Heart right ventricle (tissue), 16 donors: ENCODE data around the gene PEX6. TPM values are rescaled to one million over a fixed set of nuclear protein-coding genes. Genes with fewer than 3 reads are reported as not detected.
A peak's percentile ranks its signal among the peaks of the same experiment; 100 is the strongest.

Source experiments
- ATAC-seq, 8 donors: fragments of 200-7000 bp; cut with Tn5 transposase; one replicate each; pipeline ENCODE4 v1.9.1; 2020; ENCODE audit warnings: mild to moderate bottlenecking in 8 of 8, moderate library complexity in 8 of 8, moderate number of reproducible peaks in 1 of 8
- DNase-seq, 2 donors: peaks; one replicate each; pipeline ENCODE4 v3.0.0-alpha.2; 2020
- H3K27ac ChIP-seq, 10 donors: fragments of 200-600 bp; sonication (generic) in 2 of 10; one replicate each; pipeline versions ENCODE4 v1.5.0 to v1.8.0; 2020 to 2022; ENCODE audit warnings: mild to moderate bottlenecking in 3 of 10
- H3K27me3 ChIP-seq, 7 donors: fragments of 200-600 bp; one replicate each; pipeline ENCODE4 v1.8.0; 2021 to 2022; ENCODE audit warnings: mild to moderate bottlenecking in 2 of 7
- H3K36me3 ChIP-seq, 9 donors: fragments of 200-600 bp; sonication (generic) in 1 of 9; one replicate each; pipeline versions ENCODE4 v1.5.0 to v1.8.0; 2020 to 2022; ENCODE audit warnings: mild to moderate bottlenecking in 2 of 9
- H3K4me1 ChIP-seq, 9 donors: fragments of 200-600 bp; sonication (generic) in 1 of 9; one replicate each; pipeline versions ENCODE4 v1.5.0 to v1.8.0; 2020 to 2022; ENCODE audit warnings: mild to moderate bottlenecking in 4 of 9
- H3K4me3 ChIP-seq, 10 donors: fragments of 200-600 bp; sonication (generic) in 2 of 10; one replicate each; pipeline versions ENCODE4 v1.5.0 to v1.8.0; 2020 to 2022; ENCODE audit warnings: mild to moderate bottlenecking in 7 of 10, moderate library complexity in 2 of 10
- H3K9me3 ChIP-seq, 11 donors: fragments of 200-600 bp in 10 of 11; sonication (generic) in 2 of 11; one replicate each; pipeline versions ENCODE4 v1.5.0 to v1.8.0; 2013 to 2022; ENCODE audit warnings: mild to moderate bottlenecking in 2 of 11, control low read depth in 1 of 11, moderate library complexity in 1 of 11
- CTCF ChIP-seq, 9 donors: fragments of 200-600 bp; sonication (generic) in 2 of 9; IDR thresholded peaks; one replicate each; pipeline versions ENCODE4 v1.5.0 to v1.8.0; 2021 to 2022; ENCODE audit warnings: antibody characterized with exemption in 9 of 9, mild to moderate bottlenecking in 5 of 9, moderate library complexity in 1 of 9
- WGBS, 2 donors: extraction: QIAGEN DNeasy Blood & Tissue Kit; methylation state at CpG; one replicate each; pipeline ENCODE4 v1.1.7; 2013; ENCODE audit warnings: inconsistent platforms in 1 of 2; 5-methylcytosine and 5-hydroxymethylcytosine counted together
- intact Hi-C, 10 donors: fragments of 100-400 bp; cut with DNase I; formaldehyde crosslinking; loops; one replicate each; pipeline versions ENCODE4 v1.11.1 to v1.14.2; 2022
- polyA plus RNA-seq, 2 donors: library from polyadenylated mRNA; stranded (reverse); fragments of 200-250 nt; gene quantifications; one replicate each; pipeline ENCODE4 v1.2.3, GENCODE V29; 2013
- total RNA-seq, 10 donors: library from RNA; stranded (reverse); fragmentation: NEBNext Ultra II Directional in 3 of 10; extraction: Animal tissue kit (Norgen Biotek cat#: 25700) in 3 of 10; gene quantifications; one replicate each; pipeline versions ENCODE4 v1.2.1 to v1.2.4, GENCODE V29; 2021 to 2023
- donor health status: Arrhythmogenic right ventricular cardiomyopathy.
- donor health status: ischemic (EF 13 %, LVEDD 7.1; RV severe dilation, severe dysfunction).
- donor health status: healthy with polysubstance abuse.
- donor health status: DM: no; HTN: yes; CAD: no.
- donor health status: DM: no; HTN: no; CAD: no.
- donor health status: ischemic (EF 25% LVEDD 6.9; RV normal size, moderate dysfunction).
- donor health status: ischemic (EF 25% LVEDD 5.7; RV mildly dilated, moderate dysfunction).
- donor health status: healthy.
- donor health status: DM: yes; HTN: yes; CAD: no.
- donor health status: Ischemic cardiomyopathy.
- donor health status: ischemic (EF 35%, LVEDD 5.7; RV mildly dilated, moderate dysfunction).
- donor health status: nonischemic (EF 11% LVEDD 7.7; RV severe dilation, severe dysfunction).
- donor health status: DM: yes; HTN: yes; CAD: no.
- donor health status: PGD.
- donor health status: ischemic (EF 29% LVEDD 5.4; RV normal size, mild dysfunction).
- donor health status: nonischemic (EF 23%, LVEDD 6.1; RV moderate dilation, normal function).

PEX6 gene
- total and polyA plus RNA-seq, 12 donors: 9.1 to 32.6 (median 16.6) TPM

- Histone ChIP-seq H3K36me3 (peaks cover 0 to 46% (median 0%) of the 10 kb centered on the region in 9 donors), H3K9me3 (no peaks in the 10 kb centered on the region), H3K27me3 (no peaks in the 10 kb centered on the region), H3K27ac (no peak overlapping the region), H3K4me3 (no peak overlapping the region), H3K4me1 (no peaks in the 10 kb centered on the region)
- ATAC-seq: no peak
- peak in 2 of 9 donors; percentile 17 to 30 for TF ChIP-seq CTCF (IDR thresholded peaks at IDR 0.05)
- intact Hi-C loops: no loop called here
- DNase-seq: no peak
Measured at GRCh38 chr6:42996513-42996912, 17.5 kb upstream of the PEX6 start.

GRCh38 chr6:42993445-42993844, 14.5 kb upstream of the PEX6 start:
- intact Hi-C loops: no loop called here
- no peak overlapping the region for H3K4me3 ChIP-seq
- WGBS, 2 donors: 89 to 92% methylated on average over 2 of the region's 2 CpGs
- no peak overlapping the region for H3K27ac ChIP-seq
- ATAC-seq: no peak
- no peaks in the 10 kb centered on the region for H3K9me3 ChIP-seq
- no peaks in the 10 kb centered on the region for H3K27me3 ChIP-seq
- H3K4me1 ChIP-seq: peaks cover 0 to 9% (median 6%) of the 10 kb centered on the region in 9 donors
- no peak for DNase-seq
- TF ChIP-seq CTCF (IDR thresholded peaks at IDR 0.05): no peak
- peaks cover 0 to 63% (median 12%) of the 10 kb centered on the region in 9 donors for H3K36me3 ChIP-seq

GRCh38 chr6:42989923-42990322, 10.9 kb upstream of the PEX6 start:
- Histone ChIP-seq H3K36me3 (peaks cover 0 to 68% (median 12%) of the 10 kb centered on the region in 9 donors), H3K4me1 (peaks cover 7 to 44% (median 39%) of the 10 kb centered on the region in 9 donors), H3K27ac (no peak overlapping the region), H3K4me3 (no peak overlapping the region), H3K9me3 (no peaks in the 10 kb centered on the region), H3K27me3 (no peaks in the 10 kb centered on the region)
- TF ChIP-seq CTCF (IDR thresholded peaks at IDR 0.05): no peak
- DNase-seq (no peak), ATAC-seq (no peak)
- 91 to 94% methylated on average over 5 of the region's 5 CpGs for WGBS, 2 donors
- intact Hi-C loops: no loop called here

GRCh38 chr6:42988486-42989020, 9.6 kb upstream of the PEX6 start:
- Histone ChIP-seq H3K4me1 (peaks cover 11 to 49% (median 42%) of the 10 kb centered on the region in 9 donors), H3K27me3 (no peaks in the 10 kb centered on the region), H3K9me3 (no peaks in the 10 kb centered on the region), H3K4me3 (no peak overlapping the region), H3K27ac (no peak overlapping the region), H3K36me3 (peaks cover 0 to 58% (median 12%) of the 10 kb centered on the region in 9 donors)
- ATAC-seq (no peak), DNase-seq (no peak)
- intact Hi-C loops: no loop called here
- no peak for TF ChIP-seq CTCF (IDR thresholded peaks at IDR 0.05)
- WGBS, 2 donors: 10 to 18% methylated on average over 1 of the region's 1 CpG
